Measurements from ENCODE around the gene SULF2.

SULF2 gene

GRCh38 chr20:47751449-47751848, 33.8 kb downstream of the SULF2 start:
- Histone ChIP-seq H4K20me1 (ENCODE audit: insufficient read depth, low read length, poor library complexity, severe bottlenecking) (no peaks in the 10 kb centered on the region), H3K4me2 (ENCODE audit: low read depth, low read length, poor library complexity, severe bottlenecking) (no peak overlapping the region), H3F3A (ENCODE audit: low read depth) (no peaks in the 10 kb centered on the region), H3K79me2 (ENCODE audit: insufficient read depth, low read length) (no peaks in the 10 kb centered on the region), H3K9ac (ENCODE audit: low read depth, low read length, poor library complexity, severe bottlenecking) (no peak overlapping the region), H3K9me2 (replicated peaks; ENCODE audit: low read depth, low read length) (no peaks in the 10 kb centered on the region), H3K4me1 (ENCODE audit: insufficient read depth, low read length, poor library complexity, severe bottlenecking) (no peaks in the 10 kb centered on the region), H3K27me3 (ENCODE audit: insufficient read depth, low read length, poor library complexity, severe bottlenecking) (no peaks in the 10 kb centered on the region), H3K9me3 (ENCODE audit: insufficient read depth, low read depth, low read length) (no peaks in the 10 kb centered on the region), H2AFZ (ENCODE audit: low read length) (no peak overlapping the region), H3K4me3 (ENCODE audit: low read length, poor library complexity, severe bottlenecking) (no peak overlapping the region), H3K36me3 (ENCODE audit: insufficient read depth, low read length) (no peaks in the 10 kb centered on the region)
- no peak for TF ChIP-seq EZH2phosphoT487 (IDR thresholded peaks at IDR 0.05; ENCODE audit: borderline replicate concordance)
- no peak for TF ChIP-seq CTCF (conservative IDR thresholded peaks at IDR 0.05; ENCODE audit: low read length)

- Histone ChIP-seq H3K9me3 (ENCODE audit: insufficient read depth, low read depth, low read length) (no peaks in the 10 kb centered on the region), H3K9ac (ENCODE audit: low read depth, low read length, poor library complexity, severe bottlenecking) (no peak overlapping the region), H3F3A (ENCODE audit: low read depth) (no peaks in the 10 kb centered on the region), H3K27me3 (ENCODE audit: insufficient read depth, low read length, poor library complexity, severe bottlenecking) (no peaks in the 10 kb centered on the region), H4K20me1 (ENCODE audit: insufficient read depth, low read length, poor library complexity, severe bottlenecking) (no peaks in the 10 kb centered on the region), H3K79me2 (ENCODE audit: insufficient read depth, low read length) (no peaks in the 10 kb centered on the region), H3K4me3 (ENCODE audit: low read length, poor library complexity, severe bottlenecking) (no peak overlapping the region), H2AFZ (ENCODE audit: low read length) (no peak overlapping the region), H3K4me2 (ENCODE audit: low read depth, low read length, poor library complexity, severe bottlenecking) (no peak overlapping the region), H3K4me1 (ENCODE audit: insufficient read depth, low read length, poor library complexity, severe bottlenecking) (no peaks in the 10 kb centered on the region), H3K36me3 (ENCODE audit: insufficient read depth, low read length) (no peaks in the 10 kb centered on the region), H3K9me2 (replicated peaks; ENCODE audit: low read depth, low read length) (no peaks in the 10 kb centered on the region)
- TF ChIP-seq EZH2phosphoT487 (IDR thresholded peaks at IDR 0.05; ENCODE audit: borderline replicate concordance) (no peak), CTCF (conservative IDR thresholded peaks at IDR 0.05; ENCODE audit: low read length) (no peak)
Measured at GRCh38 chr20:47749339-47749738, 35.9 kb downstream of the SULF2 start.

- Histone ChIP-seq H3K4me2 (ENCODE audit: low read depth, low read length, poor library complexity, severe bottlenecking) (no peak overlapping the region), H3K4me1 (ENCODE audit: insufficient read depth, low read length, poor library complexity, severe bottlenecking) (no peaks in the 10 kb centered on the region), H3K79me2 (ENCODE audit: insufficient read depth, low read length) (no peaks in the 10 kb centered on the region), H4K20me1 (ENCODE audit: insufficient read depth, low read length, poor library complexity, severe bottlenecking) (no peaks in the 10 kb centered on the region), H3K36me3 (ENCODE audit: insufficient read depth, low read length) (no peaks in the 10 kb centered on the region), H3K27me3 (ENCODE audit: insufficient read depth, low read length, poor library complexity, severe bottlenecking) (no peaks in the 10 kb centered on the region), H3K4me3 (ENCODE audit: low read length, poor library complexity, severe bottlenecking) (no peak overlapping the region), H3K9me3 (ENCODE audit: insufficient read depth, low read depth, low read length) (no peaks in the 10 kb centered on the region), H2AFZ (ENCODE audit: low read length) (no peak overlapping the region), H3F3A (ENCODE audit: low read depth) (no peaks in the 10 kb centered on the region), H3K9me2 (replicated peaks; ENCODE audit: low read depth, low read length) (no peaks in the 10 kb centered on the region), H3K9ac (ENCODE audit: low read depth, low read length, poor library complexity, severe bottlenecking) (no peak overlapping the region)
- TF ChIP-seq EZH2phosphoT487 (IDR thresholded peaks at IDR 0.05; ENCODE audit: borderline replicate concordance) (no peak), CTCF (conservative IDR thresholded peaks at IDR 0.05; ENCODE audit: low read length) (no peak)
Measured at GRCh38 chr20:47748823-47749222, 36.5 kb downstream of the SULF2 start.
